IPS DF 4.7 (cell line): ENCODE results near the gene UBA52.

Source experiments
- DNase-seq: peaks from one replicate; pipeline ENCODE4 v3.0.0-alpha.2; 2013; ENCODE audit warnings: low spot score; ENCODE audit errors: extremely low read depth

The UBA52 gene

DNA sequence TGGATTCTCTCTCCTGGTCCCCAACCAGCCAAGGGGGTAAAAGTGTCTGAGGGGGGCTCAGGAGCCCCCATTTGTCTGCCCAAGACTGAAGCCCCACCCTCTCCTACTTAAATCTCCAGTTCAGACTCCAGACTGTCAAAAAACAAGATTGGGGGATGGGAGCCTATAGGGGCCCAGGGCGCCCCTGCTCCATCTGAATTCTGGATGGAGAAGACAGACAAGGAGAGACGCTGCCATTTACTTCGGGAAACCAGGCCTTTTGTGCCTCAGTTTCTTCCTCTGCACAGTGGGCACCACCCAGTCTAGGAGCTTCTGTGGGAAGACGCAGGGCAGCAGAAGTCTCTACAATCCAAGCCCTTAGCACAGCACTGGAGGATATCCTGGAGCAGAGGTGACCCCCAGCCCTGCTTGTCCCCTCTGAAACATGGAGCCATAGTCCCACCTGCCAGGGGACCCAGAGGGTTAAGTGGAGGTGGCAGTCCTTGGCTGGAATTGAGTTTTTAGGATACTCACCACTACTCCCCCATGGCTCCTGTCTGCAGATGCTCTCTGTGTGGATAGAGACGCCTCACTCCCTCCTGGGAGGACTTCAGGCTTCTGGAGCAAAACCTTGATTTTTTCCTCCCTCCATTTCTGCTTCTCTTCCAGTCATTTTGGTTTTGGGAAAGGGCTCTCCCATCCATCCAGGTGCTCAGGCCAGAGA is 36.6 kb downstream of the UBA52 start:
- DNase-seq: no peak

DNA sequence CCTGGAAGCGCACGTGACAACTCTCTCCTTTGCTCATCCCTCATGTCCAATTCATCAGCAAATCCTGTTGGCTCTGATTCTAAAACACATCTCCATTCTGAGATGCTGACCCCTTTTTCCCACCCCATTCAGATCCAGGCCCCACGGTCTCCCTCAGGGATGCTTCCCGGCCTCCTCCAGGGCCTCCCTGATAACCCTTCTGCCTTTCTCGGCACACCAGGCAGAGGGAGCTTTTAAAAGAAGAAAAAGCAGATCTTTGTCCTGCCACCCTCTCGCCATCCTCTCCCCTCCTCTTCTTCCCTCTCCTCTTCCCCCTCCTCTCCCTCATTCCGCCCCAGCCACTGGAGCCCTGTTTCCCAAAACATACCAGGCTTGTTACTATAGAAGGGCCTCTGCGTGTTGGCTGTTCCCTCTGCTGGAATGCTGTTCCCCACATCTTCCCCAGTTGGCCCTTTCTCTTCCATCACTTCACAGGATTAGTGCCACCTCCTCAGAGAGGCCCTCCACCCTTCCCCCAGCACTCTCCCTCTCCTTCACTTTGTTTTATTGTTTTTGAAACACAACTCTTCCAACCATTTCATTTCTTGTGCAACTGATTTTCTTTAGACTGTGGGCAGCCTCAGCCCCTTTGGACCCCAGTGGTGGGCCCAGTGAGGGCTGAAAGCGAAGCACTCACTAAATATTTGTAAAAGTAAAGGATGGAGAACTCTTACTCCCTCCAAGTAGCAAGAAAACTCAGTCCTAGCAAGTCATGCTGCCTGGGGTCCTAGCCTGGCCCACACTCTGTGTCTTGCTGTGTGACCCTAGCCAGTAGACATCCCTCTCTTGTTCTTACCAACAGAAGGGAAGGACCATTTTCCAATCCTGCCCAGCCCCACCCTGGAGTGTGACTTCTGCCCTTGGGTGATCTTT is 37.4 kb downstream of the UBA52 start:
- no peak for DNase-seq

DNA sequence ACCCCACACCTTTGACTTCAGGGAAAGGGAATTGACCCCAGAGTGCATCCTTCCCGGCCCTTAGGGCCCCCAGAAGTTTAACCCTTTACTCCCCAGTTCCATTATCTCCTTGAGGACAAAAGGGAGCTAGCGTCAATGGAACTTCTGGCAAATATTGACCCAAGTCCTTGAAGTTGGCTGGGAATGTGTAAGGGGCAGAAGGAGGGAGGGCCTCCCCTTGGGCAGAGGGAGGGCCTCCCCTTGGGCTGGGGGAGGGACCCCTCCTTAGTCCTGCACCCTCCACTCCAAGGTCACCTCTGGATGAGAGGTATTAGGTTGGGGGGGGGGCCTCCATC is 38.0 kb downstream of the UBA52 start:
- DNase-seq: no peak

DNA sequence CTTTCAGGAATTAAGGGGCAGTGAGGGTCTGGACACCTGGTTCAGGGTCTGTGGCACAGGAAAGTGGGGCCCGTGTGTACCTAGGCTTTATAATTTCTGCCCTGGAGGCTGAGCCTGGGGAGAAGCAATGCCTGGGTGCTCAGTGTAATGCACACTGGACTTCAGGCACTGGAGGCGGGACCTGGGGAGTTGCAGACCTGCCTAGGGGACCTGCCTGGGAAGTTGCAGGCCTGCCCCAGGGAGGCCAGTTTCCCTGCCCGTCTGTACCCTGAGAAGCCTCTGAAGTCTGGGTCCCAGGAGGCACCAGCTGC is 38.5 kb downstream of the UBA52 start:
- DNase-seq: no peak

DNA sequence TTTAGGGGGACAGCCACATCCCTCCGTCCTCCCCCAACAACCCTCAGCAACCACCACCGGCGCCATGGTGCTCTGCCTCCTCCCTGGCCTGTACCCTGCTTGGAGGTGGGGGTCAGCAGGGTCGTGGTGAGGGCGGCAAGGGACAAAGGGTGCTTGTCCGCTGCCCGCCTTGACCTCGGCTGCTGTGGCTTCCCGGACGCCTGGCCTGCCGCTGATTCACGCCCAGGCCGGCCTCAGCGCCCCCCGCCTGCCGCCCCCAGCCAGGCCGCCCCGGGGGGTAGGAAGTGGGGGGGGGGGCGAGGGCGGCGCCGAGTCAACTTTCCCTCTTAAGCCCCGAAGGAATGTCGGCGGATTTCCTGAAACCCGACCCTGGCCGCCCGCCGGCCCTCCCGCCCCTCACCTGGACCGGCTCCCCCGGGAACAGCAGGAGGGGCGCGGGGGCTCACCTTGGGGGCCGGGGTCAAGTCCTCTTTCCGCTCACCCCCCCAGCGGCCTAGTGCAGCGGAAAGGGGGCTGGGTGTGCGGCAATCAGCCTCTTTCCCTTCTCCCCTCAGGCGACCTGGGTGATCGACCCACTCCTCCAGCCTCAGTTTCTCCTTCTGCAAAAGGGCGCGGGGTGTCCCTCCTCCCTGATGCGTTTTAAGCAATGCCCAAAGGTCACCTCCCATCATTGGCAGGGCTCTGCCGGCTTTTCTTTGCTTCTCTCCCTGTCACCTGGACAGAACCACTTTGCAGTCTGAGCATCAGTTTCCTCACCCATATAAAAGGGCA is 39.1 kb downstream of the UBA52 start:
- no peak for DNase-seq

DNA sequence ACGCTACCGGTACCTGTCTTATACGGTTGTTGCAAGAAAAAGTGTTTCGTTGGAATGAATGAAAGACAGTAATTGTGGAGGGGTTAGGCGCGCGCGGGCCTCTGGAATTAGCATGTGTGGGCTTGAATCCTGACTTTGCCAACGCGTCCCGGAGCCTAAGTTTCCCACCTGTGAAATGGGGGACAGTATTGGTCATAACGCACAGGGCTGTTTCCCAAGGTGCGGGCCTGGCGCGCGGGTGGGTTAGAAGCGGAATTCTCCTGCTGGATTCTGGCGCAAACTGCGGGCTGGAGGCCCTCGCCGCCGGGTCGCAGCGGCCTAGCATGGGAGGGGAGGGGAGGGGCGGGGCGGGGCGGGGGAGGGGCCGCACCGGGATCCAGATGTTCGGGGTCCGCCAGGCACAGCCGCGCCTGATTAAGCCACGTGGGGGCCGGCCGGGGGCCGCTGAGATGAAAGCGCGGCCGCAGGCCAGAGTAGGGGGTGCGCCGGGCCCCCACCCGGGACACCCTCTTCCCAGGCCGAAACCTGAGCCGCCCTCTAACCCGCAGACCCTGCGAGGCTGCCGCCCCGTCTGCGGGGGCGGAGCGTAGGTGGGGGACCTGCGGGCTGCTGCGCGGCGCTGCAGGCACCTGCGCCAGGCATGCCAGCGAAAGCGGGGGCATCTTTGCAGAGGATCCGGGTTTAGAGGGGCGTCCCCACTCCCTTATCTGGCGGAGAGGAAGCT is 39.8 kb downstream of the UBA52 start:
- no peak for DNase-seq

DNA sequence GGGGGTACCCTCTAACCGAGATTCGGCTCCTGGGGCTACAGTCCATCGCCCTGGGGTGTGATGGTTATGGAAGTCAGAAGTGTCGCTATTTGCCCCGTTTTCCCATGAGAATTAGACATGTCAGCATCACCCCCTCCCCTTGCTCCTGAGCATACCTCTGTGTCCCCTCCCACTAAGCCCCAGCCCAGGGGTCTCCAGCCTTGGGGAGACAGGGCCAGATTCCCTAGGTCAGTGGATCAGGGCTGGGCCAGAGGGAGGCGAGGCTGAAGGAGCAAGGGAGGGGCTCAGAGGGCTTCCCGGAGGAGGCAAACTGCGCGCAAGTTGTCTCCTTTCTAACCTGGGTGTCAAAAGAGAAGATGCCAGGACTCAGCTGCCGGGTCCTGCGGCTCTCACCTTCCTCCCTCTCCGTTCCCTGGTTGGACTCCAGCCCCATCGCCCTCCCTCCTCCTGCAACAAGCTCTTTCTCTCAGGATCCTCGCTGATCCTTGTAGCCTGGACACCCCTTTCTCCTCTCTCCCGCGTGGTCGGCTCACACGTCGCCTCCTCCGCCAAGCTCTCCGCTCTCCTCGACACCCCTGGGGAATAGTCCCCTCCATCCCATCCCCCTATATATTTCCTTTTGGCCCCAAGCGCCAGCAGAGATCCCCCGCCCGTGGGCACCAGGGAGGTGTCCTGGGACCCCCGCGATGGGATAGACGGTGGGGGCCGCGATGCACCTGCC is 40.6 kb downstream of the UBA52 start:
- no peak for DNase-seq

DNA sequence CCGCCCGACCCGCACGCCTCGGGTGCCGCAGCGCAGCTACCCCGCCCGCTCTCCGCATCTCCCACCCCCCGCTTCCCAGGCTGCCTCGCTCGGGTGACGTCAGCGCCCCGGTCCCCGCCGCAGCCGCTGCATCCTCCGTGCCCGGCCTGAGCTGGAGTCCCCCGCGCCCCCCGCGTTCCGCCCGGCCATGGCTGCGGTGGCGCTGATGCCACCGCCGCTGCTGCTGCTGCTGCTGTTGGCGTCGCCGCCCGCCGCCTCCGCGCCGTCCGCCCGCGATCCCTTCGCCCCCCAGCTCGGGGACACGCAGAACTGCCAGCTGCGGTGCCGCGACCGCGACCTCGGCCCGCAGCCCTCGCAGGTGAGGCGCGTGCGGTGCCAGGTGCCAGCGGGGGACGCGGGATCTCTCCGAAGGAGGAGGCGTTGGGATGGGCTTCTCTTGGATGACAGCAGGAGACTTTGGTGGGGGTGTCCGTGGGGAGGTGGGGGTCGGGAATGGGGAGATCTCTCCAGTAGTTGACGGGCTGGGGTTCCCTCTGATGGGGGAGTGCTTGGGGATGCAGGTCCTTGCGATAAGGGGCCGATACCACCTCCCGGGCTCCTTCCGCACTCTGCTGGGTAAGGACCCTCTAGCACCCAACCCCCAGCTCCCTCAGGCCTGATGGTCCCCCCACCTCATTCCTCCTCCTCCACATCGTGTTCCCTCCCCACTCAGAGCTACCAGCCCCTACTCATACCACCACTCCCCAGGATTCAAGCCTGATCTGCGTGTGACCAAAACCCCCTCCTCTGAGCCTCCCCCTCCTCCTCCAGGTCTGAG is 41.3 kb downstream of the UBA52 start, which contains the start of gene TMEM59L:
TSS of gene TMEM59L (plus strand) at position 99 of the 817 bp plus-strand sequence. CDS start at position 188, 89 bp downstream.
- DNase-seq: no peak

DNA sequence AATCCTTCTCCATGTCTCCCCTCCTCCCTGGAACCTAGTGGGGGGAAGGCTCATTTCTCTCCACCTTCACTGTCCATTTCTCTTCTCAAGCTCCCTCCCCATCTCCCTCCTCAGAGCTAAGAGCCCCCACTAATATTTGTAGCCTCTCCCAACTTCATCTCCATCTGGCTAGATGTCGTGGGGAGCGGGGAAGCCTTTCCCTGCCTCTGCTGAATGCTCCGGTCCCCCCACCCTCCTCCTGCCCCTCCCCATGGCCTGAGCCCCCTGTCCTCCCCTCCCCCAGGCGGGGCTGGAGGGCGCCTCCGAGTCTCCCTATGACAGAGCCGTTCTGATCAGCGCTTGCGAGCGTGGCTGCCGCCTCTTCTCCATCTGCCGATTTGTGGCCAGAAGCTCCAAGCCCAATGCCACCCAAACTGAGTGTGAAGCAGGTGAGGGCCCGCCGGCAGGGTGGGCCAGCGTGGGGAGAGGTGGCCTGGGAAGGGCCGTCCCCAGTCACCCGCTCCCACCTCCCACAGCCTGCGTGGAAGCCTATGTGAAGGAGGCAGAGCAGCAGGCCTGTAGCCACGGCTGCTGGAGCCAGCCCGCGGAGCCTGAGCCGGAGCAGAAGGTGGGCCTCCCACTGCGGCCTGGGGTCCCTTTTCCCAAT is 42.1 kb downstream of the UBA52 start:
- no peak for DNase-seq

DNA sequence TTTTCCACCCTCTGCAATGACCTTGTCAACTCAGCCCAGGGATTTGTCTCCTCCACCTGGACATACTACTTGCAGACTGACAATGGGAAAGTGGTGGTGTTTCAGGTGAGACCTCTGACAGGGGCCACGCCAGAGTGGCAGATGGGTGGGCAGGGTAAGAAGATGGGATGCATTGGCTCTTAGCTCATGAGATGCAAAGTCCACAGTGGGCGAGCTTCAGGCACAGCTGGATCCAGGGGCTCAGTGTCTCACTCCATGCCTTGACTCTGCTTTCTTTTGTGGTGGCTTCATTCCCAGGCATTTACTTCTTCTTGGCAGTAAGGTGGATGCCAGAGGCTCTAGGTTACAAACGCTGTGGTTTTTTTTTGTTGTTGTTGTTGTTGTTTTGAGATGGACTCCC is 44.4 kb downstream of the UBA52 start:
- no peak for DNase-seq

DNA sequence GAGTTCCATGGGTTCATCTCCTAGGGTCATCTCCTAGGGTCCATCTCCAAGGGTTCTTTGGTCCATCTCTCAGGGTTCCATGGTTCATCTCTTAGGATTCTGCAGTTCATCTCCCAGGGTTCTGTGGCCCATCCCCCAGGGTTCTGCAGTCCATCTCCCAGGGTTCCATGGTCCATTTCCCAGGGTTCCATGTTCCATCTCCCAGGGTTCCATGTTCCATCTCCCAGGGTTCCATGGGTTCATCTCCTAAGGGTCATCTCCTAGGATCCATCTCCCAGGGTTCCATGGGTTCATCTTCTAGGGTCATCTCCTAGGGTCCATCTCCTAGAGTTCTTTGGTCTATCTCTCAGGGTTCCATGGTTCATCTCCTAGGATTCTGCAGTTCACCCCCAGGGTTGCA is 45.9 kb downstream of the UBA52 start:
- DNase-seq: no peak

DNA sequence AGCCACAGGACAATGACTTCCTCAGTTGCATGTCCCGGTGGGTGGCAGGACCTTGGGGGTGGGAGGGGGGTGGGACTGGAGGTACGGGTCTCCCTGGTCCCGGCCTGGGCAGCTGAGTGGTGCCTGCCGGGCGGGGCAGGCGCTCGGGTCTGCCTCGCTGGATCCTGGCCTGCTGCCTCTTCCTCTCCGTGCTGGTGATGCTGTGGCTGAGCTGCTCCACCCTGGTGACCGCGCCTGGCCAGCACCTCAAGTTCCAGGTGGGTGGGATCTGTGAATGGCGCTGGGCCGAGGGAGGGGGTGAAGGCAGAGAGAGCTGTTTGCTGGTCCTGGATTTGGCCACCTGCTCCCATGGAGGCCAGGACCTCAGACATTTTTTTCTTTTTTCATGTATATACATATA is 46.6 kb downstream of the UBA52 start:
- no peak for DNase-seq

DNA sequence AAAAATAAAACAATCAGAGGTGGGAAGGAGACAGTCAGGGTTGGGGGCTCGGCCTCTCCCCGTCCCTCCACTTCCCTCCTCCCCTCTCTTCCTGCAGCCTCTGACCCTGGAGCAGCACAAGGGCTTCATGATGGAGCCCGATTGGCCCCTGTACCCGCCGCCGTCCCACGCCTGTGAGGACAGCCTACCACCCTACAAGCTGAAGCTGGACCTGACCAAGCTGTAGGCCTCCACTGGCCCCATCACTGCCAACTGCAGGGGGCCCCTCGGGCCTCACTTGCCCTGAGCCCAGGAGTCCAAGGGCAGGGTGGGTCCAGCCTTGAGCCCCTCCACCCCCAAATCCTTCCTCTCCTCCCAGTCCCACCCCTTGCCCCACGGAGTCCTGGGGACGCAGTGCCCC is 48.7 kb downstream of the UBA52 start:
- DNase-seq: no peak

DNA sequence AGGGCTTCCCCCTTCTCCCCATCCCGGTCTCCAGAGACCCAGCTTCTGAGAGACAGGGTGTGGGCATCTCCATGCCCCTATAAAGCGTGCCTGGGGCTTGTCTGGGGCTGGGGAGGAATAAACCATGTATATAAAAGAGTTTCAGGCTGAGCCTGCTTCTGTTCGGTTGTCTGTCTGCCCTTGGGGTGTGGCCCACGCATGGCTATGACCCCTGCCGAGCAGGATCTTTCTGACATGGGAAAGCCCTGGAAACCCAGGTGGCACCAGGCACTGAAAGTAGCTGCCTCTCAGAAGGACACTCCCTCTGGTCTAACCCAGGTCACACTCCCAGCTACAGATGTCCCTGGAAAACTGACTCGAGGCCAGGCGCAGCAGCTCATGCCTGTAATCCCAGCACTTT is 49.2 kb downstream of the UBA52 start:
- DNase-seq: no peak

DNA sequence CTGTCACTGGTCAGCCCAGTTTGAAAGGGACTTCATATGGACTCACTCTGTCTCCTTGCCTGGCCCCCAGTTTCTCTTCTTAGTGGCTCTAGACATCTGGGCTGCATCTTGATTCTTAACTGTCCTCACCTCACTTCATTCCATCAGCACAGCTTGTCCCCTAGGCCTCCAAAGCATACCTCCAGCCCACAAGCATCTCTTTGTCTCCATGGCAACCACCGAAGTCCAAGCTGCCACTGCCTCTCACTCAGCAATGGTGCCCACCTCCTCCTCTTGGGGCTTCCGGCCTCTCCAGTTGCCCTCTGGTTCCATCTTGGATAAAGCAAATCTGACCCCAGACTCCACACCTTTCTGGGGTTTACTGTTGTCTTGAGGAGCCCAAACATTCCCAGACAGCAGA is 55.2 kb downstream of the UBA52 start:
- DNase-seq: no peak
